HEK293T (cell line): ENCODE data around the gene PPP2R3A.

Experiments
- CTCF ChIA-PET: fragments of 350-600 bp; formaldehyde crosslinking; extraction: SDS; loops from one replicate; lab custom pipeline; 2021; ENCODE audit warnings: antibody characterized with exemption, inconsistent platforms; lab: Yijun Ruan, JAX
- POLR2A ChIA-PET: fragments of 350-600 bp; formaldehyde crosslinking; extraction: SDS; loops from one replicate; lab custom pipeline; 2020; ENCODE audit warnings: antibody characterized with exemption, inconsistent platforms; lab: Yijun Ruan, JAX
- DNase-seq: peaks from one replicate; pipeline ENCODE4 v3.0.0; 2012; ENCODE audit warnings: mixed read lengths; ENCODE audit errors: extremely low spot score
- ARNT ChIP-seq: fragments of 450-650 bp; IDR thresholded peaks from 2 replicates; pipeline ENCODE4 v1.6.1; 2017; ENCODE audit warnings: mild to moderate bottlenecking
- BHLHE40 ChIP-seq: fragments of 450-650 bp; IDR thresholded peaks from 2 replicates; pipeline ENCODE4 v1.6.1; 2016; ENCODE audit warnings: mild to moderate bottlenecking, moderate library complexity, borderline replicate concordance
- CTBP1 ChIP-seq: fragments of 450-650 bp; IDR thresholded peaks from 2 replicates; pipeline ENCODE4 v1.6.1; 2016; ENCODE audit warnings: borderline replicate concordance
- ELF4 ChIP-seq: fragments of 450-650 bp; IDR thresholded peaks from 2 replicates; pipeline ENCODE4 v1.6.1; 2017; ENCODE audit warnings: antibody characterized with exemption
- FOXA1 ChIP-seq: fragments of 450-650 bp; IDR thresholded peaks from 2 replicates; pipeline ENCODE4 v1.6.1; 2016; ENCODE audit warnings: mild to moderate bottlenecking
- FOXK2 ChIP-seq: fragments of 450-650 bp; IDR thresholded peaks from 2 replicates; pipeline ENCODE4 v1.6.1; 2016; ENCODE audit warnings: mild to moderate bottlenecking
- FOXM1 ChIP-seq: fragments of 450-650 bp; IDR thresholded peaks from 2 replicates; pipeline ENCODE4 v1.6.1; 2017; ENCODE audit warnings: mild to moderate bottlenecking, borderline replicate concordance
- HDGF ChIP-seq: fragments of 450-650 bp; IDR thresholded peaks from 2 replicates; pipeline ENCODE4 v1.6.1; 2017; ENCODE audit warnings: antibody characterized with exemption, borderline replicate concordance
- L3MBTL2 ChIP-seq: fragments of 450-650 bp; conservative IDR thresholded peaks from 2 replicates; pipeline ENCODE4 v1.6.1; 2016; ENCODE audit warnings: mild to moderate bottlenecking
- LEF1 ChIP-seq: fragments of 450-650 bp; IDR thresholded peaks from 2 replicates; pipeline ENCODE4 v1.6.1; 2017; ENCODE audit warnings: mild to moderate bottlenecking, borderline replicate concordance
- NFRKB ChIP-seq: fragments of 450-650 bp; IDR thresholded peaks from 2 replicates; pipeline ENCODE4 v1.6.1; 2016; ENCODE audit warnings: mild to moderate bottlenecking, moderate library complexity
- SP1 ChIP-seq: fragments of 450-650 bp; IDR thresholded peaks from 2 replicates; pipeline ENCODE4 v1.6.1; 2017
- SUZ12 ChIP-seq: fragments of 450-650 bp; IDR thresholded peaks from 2 replicates; pipeline ENCODE4 v1.6.1; 2016; ENCODE audit warnings: mild to moderate bottlenecking
- TARDBP ChIP-seq: fragments of 450-650 bp; IDR thresholded peaks from 2 replicates; pipeline ENCODE4 v1.6.1; 2016
- ZNF384 ChIP-seq: fragments of 450-650 bp; IDR thresholded peaks from 2 replicates; pipeline ENCODE4 v1.6.1; 2016
- TF ChIP-seq, protein P1 (sequence below): fragments of 450-650 bp; IDR thresholded peaks from 2 replicates; pipeline ENCODE4 v1.6.1; 2016

The PPP2R3A gene

DNA sequence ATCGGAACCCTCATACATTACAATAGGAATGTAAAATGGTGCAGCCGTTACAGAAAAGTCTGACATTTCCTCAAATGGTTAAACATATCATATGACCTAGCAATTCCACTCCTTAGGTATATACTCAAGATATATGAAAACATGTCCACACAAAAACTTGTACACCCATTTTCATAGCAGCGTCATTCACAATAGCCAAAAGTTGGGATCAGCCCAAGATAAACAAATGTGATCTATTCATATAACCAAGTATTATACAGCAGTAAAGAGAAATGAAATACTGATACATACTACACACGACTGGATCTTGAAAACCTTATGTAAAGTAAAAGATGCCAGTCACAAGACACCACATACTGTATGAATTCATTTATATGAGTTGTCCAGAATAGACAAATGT, 128.2 kb downstream of the PPP2R3A start:
- POLR2A ChIA-PET: no interaction called here
- DNase-seq: no peak
- CTCF ChIA-PET: no interaction called here
- no peak for TF ChIP-seq CTBP1
- no peak for TF ChIP-seq HDGF
- TF ChIP-seq, protein P1, sequence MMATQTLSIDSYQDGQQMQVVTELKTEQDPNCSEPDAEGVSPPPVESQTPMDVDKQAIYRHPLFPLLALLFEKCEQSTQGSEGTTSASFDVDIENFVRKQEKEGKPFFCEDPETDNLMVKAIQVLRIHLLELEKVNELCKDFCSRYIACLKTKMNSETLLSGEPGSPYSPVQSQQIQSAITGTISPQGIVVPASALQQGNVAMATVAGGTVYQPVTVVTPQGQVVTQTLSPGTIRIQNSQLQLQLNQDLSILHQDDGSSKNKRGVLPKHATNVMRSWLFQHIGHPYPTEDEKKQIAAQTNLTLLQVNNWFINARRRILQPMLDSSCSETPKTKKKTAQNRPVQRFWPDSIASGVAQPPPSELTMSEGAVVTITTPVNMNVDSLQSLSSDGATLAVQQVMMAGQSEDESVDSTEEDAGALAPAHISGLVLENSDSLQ: no peak
- no peak for TF ChIP-seq ARNT
- no peak for TF ChIP-seq FOXK2
- TF ChIP-seq LEF1: no peak
- TF ChIP-seq ZNF384: no peak
- no peak for TF ChIP-seq FOXA1
- no peak for TF ChIP-seq TARDBP
- TF ChIP-seq NFRKB: no peak
- TF ChIP-seq ELF4: no peak
- TF ChIP-seq BHLHE40: no peak
- no peak for TF ChIP-seq SUZ12

DNA sequence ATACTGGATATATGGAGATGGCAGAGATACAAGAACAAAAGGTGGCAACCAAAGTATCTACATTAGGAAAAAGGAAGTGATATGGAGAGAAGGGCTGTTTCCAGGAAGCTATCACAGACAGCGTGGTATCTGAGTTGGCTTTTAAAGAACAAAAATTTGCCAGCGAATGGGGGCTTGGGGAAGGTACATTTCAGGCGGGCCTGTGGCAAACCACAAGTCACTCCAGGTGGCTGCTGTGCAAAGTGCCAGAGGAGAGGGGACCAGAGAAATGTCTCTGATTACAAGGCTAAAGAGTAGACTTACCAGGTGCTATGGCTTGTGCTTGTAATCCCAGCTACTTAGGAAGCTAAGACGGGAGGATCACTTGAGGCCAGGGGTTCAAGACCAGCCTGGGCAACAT, 139.5 kb downstream of the PPP2R3A start:
- CTCF ChIA-PET: no interaction called here
- no peak for DNase-seq
- TF ChIP-seq LEF1 (no peak), ARNT (no peak), ELF4 (no peak), SP1 (no peak), FOXK2 (no peak), ZNF384 (no peak), BHLHE40 (no peak), FOXA1 (no peak), NFRKB (no peak), SUZ12 (no peak), L3MBTL2 (no peak), CTBP1 (no peak), HDGF (no peak), TARDBP (no peak), FOXM1 (no peak)
- TF ChIP-seq, protein P1: no peak
- POLR2A ChIA-PET: no interaction called here

DNA sequence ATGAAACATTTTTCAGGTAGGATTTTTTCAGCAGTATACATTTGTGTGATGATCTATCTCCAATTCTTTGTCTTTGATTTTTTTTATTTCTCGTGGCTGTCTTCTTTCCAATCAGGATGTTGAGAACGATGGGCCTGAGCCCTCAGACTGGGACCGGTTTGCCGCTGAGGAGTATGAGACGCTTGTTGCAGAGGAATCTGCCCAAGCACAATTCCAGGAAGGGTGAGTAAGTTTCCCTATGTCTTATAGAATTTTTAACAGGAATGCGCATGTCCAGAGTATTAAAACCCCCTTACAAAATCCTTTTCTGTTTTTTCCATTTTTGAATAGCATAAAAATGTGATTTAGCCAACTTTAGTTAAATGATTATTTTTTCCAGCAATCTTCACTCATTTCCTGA, 140.6 kb downstream of the PPP2R3A start:
- DNase-seq: no peak
- ChIA-PET CTCF (no interaction called here), POLR2A (no interaction called here)
- TF ChIP-seq BHLHE40 (no peak), HDGF (no peak), NFRKB (no peak), FOXA1 (no peak), ZNF384 (no peak), FOXM1 (no peak), ARNT (no peak), CTBP1 (no peak)
- TF ChIP-seq, protein P1: no peak

DNA sequence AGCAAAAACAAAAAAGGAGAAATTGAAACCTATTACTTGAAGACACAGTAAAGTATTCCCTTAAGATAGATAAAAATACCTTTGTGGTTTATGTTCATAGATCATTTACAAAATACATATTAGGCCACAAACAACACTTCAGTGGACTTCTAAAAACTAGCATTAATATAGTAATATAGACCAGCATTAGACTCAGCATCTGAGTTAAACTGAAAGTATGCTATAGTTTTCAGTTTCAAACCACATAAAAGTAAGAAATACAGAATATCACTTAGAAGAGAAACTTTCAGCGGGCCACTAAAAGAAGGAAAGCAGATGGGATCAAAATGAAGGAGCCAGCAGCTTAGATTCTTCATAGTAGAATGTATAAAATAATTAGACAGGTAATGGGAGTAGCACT, 144.0 kb downstream of the PPP2R3A start:
- CTCF ChIA-PET: no interaction called here
- POLR2A ChIA-PET: no interaction called here
- DNase-seq: no peak
- TF ChIP-seq, protein P1: no peak
- TF ChIP-seq FOXM1: no peak
- TF ChIP-seq NFRKB: no peak
- no peak for TF ChIP-seq TARDBP
- no peak for TF ChIP-seq FOXK2
- TF ChIP-seq SP1: no peak
- no peak for TF ChIP-seq FOXA1
- TF ChIP-seq CTBP1: no peak

DNA sequence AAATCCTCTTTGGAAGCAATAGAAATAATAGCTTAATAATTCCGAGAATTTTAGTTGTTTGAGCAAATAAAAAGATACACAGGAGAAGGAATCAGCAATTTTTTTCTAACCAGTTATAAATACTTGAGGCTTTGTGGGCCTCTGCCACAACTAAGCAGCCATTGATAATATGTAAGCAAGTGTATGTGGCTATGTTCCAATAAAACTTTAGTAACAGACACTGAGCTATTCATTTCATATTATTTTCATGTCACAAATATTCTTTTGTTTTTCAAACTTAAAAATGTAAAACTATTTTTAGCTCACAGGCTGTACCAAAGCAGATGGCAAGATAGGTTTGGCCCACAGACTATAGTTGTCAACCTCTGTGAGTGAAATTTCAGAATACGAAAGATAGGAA, 145.0 kb downstream of the PPP2R3A start:
- ChIA-PET CTCF (interaction anchor here (0.7 kb wide), 1 partner anchor 1027 kb away, joined by 3 read pairs; no protein-coding TSS in a partner anchor), POLR2A (no interaction called here)
- DNase-seq: no peak
- TF ChIP-seq BHLHE40 (no peak), HDGF (no peak), SUZ12 (no peak), ELF4 (no peak), ARNT (no peak), FOXM1 (no peak), SP1 (no peak), L3MBTL2 (no peak), NFRKB (no peak), ZNF384 (no peak), CTBP1 (no peak), FOXA1 (no peak), TARDBP (no peak), FOXK2 (no peak), LEF1 (no peak)
- TF ChIP-seq, protein P1: no peak
